T-helper 2 cell treated with Interferon-gamma antibody and Interleukin-4, amounts not matched to agents 5 μg/mL and 100 μg/mL, for 36 hours (primary cell): Measurements from ENCODE around the gene DGAT2L6.

Experiments used
- DNase-seq: peaks from one replicate; pipeline ENCODE4 v3.0.0; 2021; ENCODE audit warnings: low spot score
- H3K27ac Mint-ChIP-seq: one replicate; pipeline ENCODE4 v1.8.0; 2021; ENCODE audit warnings: mild to moderate bottlenecking, mixed read lengths
- H3K27me3 Mint-ChIP-seq: one replicate; pipeline ENCODE4 v1.8.0; 2021; ENCODE audit warnings: low read depth, mixed read lengths
- H3K36me3 Mint-ChIP-seq: one replicate; pipeline ENCODE4 v1.8.0; 2021; ENCODE audit warnings: low read depth, mixed read lengths
- H3K4me1 Mint-ChIP-seq: one replicate; pipeline ENCODE4 v1.8.0; 2021; ENCODE audit warnings: low read depth, mixed read lengths
- H3K4me3 Mint-ChIP-seq: one replicate; pipeline ENCODE4 v1.8.0; 2022; ENCODE audit warnings: mild to moderate bottlenecking, moderate library complexity, mixed read lengths
- H3K9me3 Mint-ChIP-seq: one replicate; pipeline ENCODE4 v1.8.0; 2021; ENCODE audit warnings: mixed read lengths

Gene DGAT2L6

GRCh38 chrX:70176938-70177533, at the start of gene DGAT2L6:
Gene DGAT2L6 (plus strand): TSS chrX:70177483. CDS start chrX:70177583, 100 bp downstream.
- no peak for DNase-seq

GRCh38 chrX:70128071-70128470, 49.2 kb upstream of the DGAT2L6 start:
- peaks cover 2% of the 10 kb centered on the region for H3K27me3 Mint-ChIP-seq
- no peaks in the 10 kb centered on the region for H3K36me3 Mint-ChIP-seq
- no peak overlapping the region for H3K27ac Mint-ChIP-seq
- no peaks in the 10 kb centered on the region for H3K9me3 Mint-ChIP-seq
- H3K4me3 Mint-ChIP-seq, result no peak overlapping the region
- no peak for DNase-seq
- peaks cover 4% of the 10 kb centered on the region for H3K4me1 Mint-ChIP-seq

More at GRCh38 chrX:70176938-70177533, at the start of gene DGAT2L6:
- H3K36me3 Mint-ChIP-seq, result no peaks in the 10 kb centered on the region
- no peak within 1 kb of the TSS for H3K27ac Mint-ChIP-seq
- H3K4me3 Mint-ChIP-seq, result no peak within 1 kb of the TSS
- no peaks in the 10 kb centered on the region for H3K27me3 Mint-ChIP-seq
- H3K9me3 Mint-ChIP-seq, result no peaks in the 10 kb centered on the region
- H3K4me1 Mint-ChIP-seq, result peaks cover 6% of the 10 kb centered on the region

- Mint-ChIP-seq H3K4me3 (no peak overlapping the region), H3K36me3 (peaks cover 2% of the 10 kb centered on the region), H3K4me1 (peaks cover 4% of the 10 kb centered on the region), H3K9me3 (no peaks in the 10 kb centered on the region), H3K27me3 (peaks cover 2% of the 10 kb centered on the region), H3K27ac (no peak overlapping the region)
- DNase-seq, result no peak
These were observed 47.5 kb upstream of the DGAT2L6 start for GRCh38 chrX:70129816-70130215.

GRCh38 chrX:70132224-70132623, 45.1 kb upstream of the DGAT2L6 start:
- Mint-ChIP-seq H3K4me1 (peaks cover 14% of the 10 kb centered on the region), H3K27ac (peak overlapping the region; percentile 46), H3K27me3 (peaks cover 2% of the 10 kb centered on the region), H3K36me3 (peaks cover 11% of the 10 kb centered on the region), H3K9me3 (no peaks in the 10 kb centered on the region), H3K4me3 (peak overlapping the region; percentile 47)
- DNase-seq, result no peak

- Mint-ChIP-seq H3K27me3 (peaks cover 2% of the 10 kb centered on the region), H3K36me3 (peaks cover 15% of the 10 kb centered on the region), H3K4me1 (peaks cover 16% of the 10 kb centered on the region), H3K4me3 (peak overlapping the region; percentile 100), H3K9me3 (no peaks in the 10 kb centered on the region), H3K27ac (peak overlapping the region; percentile 99)
- DNase-seq, result no peak
These were observed 44.4 kb upstream of the DGAT2L6 start for GRCh38 chrX:70132877-70133302.

- Mint-ChIP-seq H3K4me3 (peak within 1 kb of the TSS; percentile 100), H3K36me3 (peaks cover 15% of the 10 kb centered on the region), H3K27ac (peak within 1 kb of the TSS; percentile 99), H3K27me3 (peaks cover 2% of the 10 kb centered on the region), H3K9me3 (no peaks in the 10 kb centered on the region), H3K4me1 (peaks cover 16% of the 10 kb centered on the region)
- peak; percentile 71 for DNase-seq
These were observed 43.8 kb upstream of the DGAT2L6 start, which contains the start of gene IGBP1 for GRCh38 chrX:70133303-70134115. Gene IGBP1 (plus strand): TSS chrX:70133447. CDS start chrX:70133948, 501 bp downstream.

- H3K27me3 Mint-ChIP-seq, result peaks cover 2% of the 10 kb centered on the region
- peaks cover 16% of the 10 kb centered on the region for H3K4me1 Mint-ChIP-seq
- no peak for DNase-seq
- H3K4me3 Mint-ChIP-seq, result peak overlapping the region; percentile 100
- peaks cover 15% of the 10 kb centered on the region for H3K36me3 Mint-ChIP-seq
- H3K27ac Mint-ChIP-seq, result peak overlapping the region; percentile 99
- H3K9me3 Mint-ChIP-seq, result no peaks in the 10 kb centered on the region
These were observed 43.2 kb upstream of the DGAT2L6 start for GRCh38 chrX:70134116-70134477.

GRCh38 chrX:70138622-70139021, 38.7 kb upstream of the DGAT2L6 start:
- Mint-ChIP-seq H3K36me3 (peaks cover 37% of the 10 kb centered on the region), H3K4me1 (peaks cover 12% of the 10 kb centered on the region), H3K27ac (no peak overlapping the region), H3K27me3 (no peaks in the 10 kb centered on the region), H3K4me3 (no peak overlapping the region), H3K9me3 (no peaks in the 10 kb centered on the region)
- DNase-seq, result no peak

- Mint-ChIP-seq H3K4me3 (no peak overlapping the region), H3K36me3 (peaks cover 38% of the 10 kb centered on the region), H3K4me1 (peaks cover 12% of the 10 kb centered on the region), H3K27ac (no peak overlapping the region), H3K27me3 (no peaks in the 10 kb centered on the region), H3K9me3 (no peaks in the 10 kb centered on the region)
- DNase-seq, result no peak
These were observed 37.5 kb upstream of the DGAT2L6 start for GRCh38 chrX:70139736-70140135.

- H3K4me1 Mint-ChIP-seq, result peaks cover 5% of the 10 kb centered on the region
- no peaks in the 10 kb centered on the region for H3K27me3 Mint-ChIP-seq
- no peaks in the 10 kb centered on the region for H3K9me3 Mint-ChIP-seq
- peaks cover 36% of the 10 kb centered on the region for H3K36me3 Mint-ChIP-seq
- H3K27ac Mint-ChIP-seq, result no peak overlapping the region
- DNase-seq, result no peak
- no peak overlapping the region for H3K4me3 Mint-ChIP-seq
These were observed 35.9 kb upstream of the DGAT2L6 start for GRCh38 chrX:70141373-70141772.

GRCh38 chrX:70166601-70167590, 10.4 kb upstream of the DGAT2L6 start:
- no peaks in the 10 kb centered on the region for H3K9me3 Mint-ChIP-seq
- peak; percentile 9 for DNase-seq
- H3K27me3 Mint-ChIP-seq, result no peaks in the 10 kb centered on the region
- H3K27ac Mint-ChIP-seq, result no peak overlapping the region
- H3K36me3 Mint-ChIP-seq, result peaks cover 14% of the 10 kb centered on the region
- no peak overlapping the region for H3K4me3 Mint-ChIP-seq
- peaks cover 8% of the 10 kb centered on the region for H3K4me1 Mint-ChIP-seq

- H3K4me1 Mint-ChIP-seq, result peaks cover 8% of the 10 kb centered on the region
- no peak overlapping the region for H3K4me3 Mint-ChIP-seq
- no peaks in the 10 kb centered on the region for H3K27me3 Mint-ChIP-seq
- no peak overlapping the region for H3K27ac Mint-ChIP-seq
- peaks cover 14% of the 10 kb centered on the region for H3K36me3 Mint-ChIP-seq
- H3K9me3 Mint-ChIP-seq, result no peaks in the 10 kb centered on the region
- no peak for DNase-seq
These were observed 8.8 kb upstream of the DGAT2L6 start for GRCh38 chrX:70168238-70169188.

- Mint-ChIP-seq H3K27ac (no peak overlapping the region), H3K9me3 (no peaks in the 10 kb centered on the region), H3K4me3 (no peak overlapping the region), H3K36me3 (peaks cover 11% of the 10 kb centered on the region), H3K27me3 (no peaks in the 10 kb centered on the region), H3K4me1 (peaks cover 8% of the 10 kb centered on the region)
- DNase-seq, result no peak
These were observed 8.0 kb upstream of the DGAT2L6 start for GRCh38 chrX:70169281-70169680.
